Mesendoderm (in vitro differentiated cells): Measurements from ENCODE around the gene IL1RAPL1.

Source experiments
- DNase-seq: peaks from one replicate; pipeline ENCODE4 v3.0.0; 2013
- H2AK5ac ChIP-seq: 2 replicates; pipeline ENCODE4 v1.6.1; 2013; ENCODE audit warnings: low read length, inconsistent platforms
- H2BK120ac ChIP-seq: 2 replicates; pipeline ENCODE4 v1.6.1; 2013; ENCODE audit warnings: low read depth, mild to moderate bottlenecking, low read length, moderate library complexity, mixed read lengths
- H2BK15ac ChIP-seq: replicated peaks from 2 replicates; pipeline ENCODE4 v1.6.1; 2013; ENCODE audit warnings: low read depth, mild to moderate bottlenecking, moderate library complexity
- H2BK5ac ChIP-seq: 2 replicates; pipeline ENCODE4 v1.6.1; 2013; ENCODE audit warnings: low read length, inconsistent platforms
- H3K18ac ChIP-seq: 2 replicates; pipeline ENCODE4 v1.6.1; 2013; ENCODE audit warnings: mild to moderate bottlenecking, low read length, mixed read lengths
- H3K23ac ChIP-seq: one replicate; pipeline ENCODE4 v1.6.1; 2013; ENCODE audit warnings: low read length
- H3K27ac ChIP-seq: 2 replicates; pipeline ENCODE4 v1.5.1; 2013; ENCODE audit warnings: low read depth, mild to moderate bottlenecking, inconsistent platforms, low read length, moderate library complexity
- H3K27me3 ChIP-seq: 2 replicates; pipeline ENCODE4 v1.6.1; 2013; ENCODE audit warnings: low read length, control low read depth, mild to moderate bottlenecking, inconsistent platforms; ENCODE audit not compliant: insufficient read depth, poor library complexity
- H3K36me3 ChIP-seq: 2 replicates; pipeline ENCODE4 v1.6.1; 2013; ENCODE audit warnings: low read length, inconsistent platforms; ENCODE audit not compliant: control insufficient read depth, insufficient read depth
- H3K4ac ChIP-seq: one replicate; pipeline ENCODE4 v1.6.1; 2013; ENCODE audit warnings: low read depth, mild to moderate bottlenecking, low read length, moderate library complexity
- H3K4me1 ChIP-seq: 2 replicates; pipeline ENCODE4 v1.6.1; 2013; ENCODE audit warnings: low read depth, low read length, inconsistent platforms; ENCODE audit not compliant: control insufficient read depth
- H3K4me2 ChIP-seq: 2 replicates; pipeline ENCODE4 v1.6.1; 2013; ENCODE audit warnings: low read length
- H3K4me3 ChIP-seq: 2 replicates; pipeline ENCODE4 v1.5.1; 2013; ENCODE audit warnings: mild to moderate bottlenecking, low read length
- H3K56ac ChIP-seq: one replicate; pipeline ENCODE4 v1.6.1; 2013; ENCODE audit warnings: low read length
- H3K79me1 ChIP-seq: 2 replicates; pipeline ENCODE4 v1.6.1; 2013; ENCODE audit warnings: low read length, inconsistent platforms
- H3K79me2 ChIP-seq: 2 replicates; pipeline ENCODE4 v1.6.1; 2013; ENCODE audit warnings: mild to moderate bottlenecking, low read length; ENCODE audit not compliant: control insufficient read depth, insufficient read depth
- H3K9ac ChIP-seq: 2 replicates; pipeline ENCODE4 v1.6.1; 2013; ENCODE audit warnings: low read length, inconsistent platforms
- H4K5ac ChIP-seq: one replicate; pipeline ENCODE4 v1.6.1; 2013; ENCODE audit warnings: low read length
- H4K8ac ChIP-seq: one replicate; pipeline ENCODE4 v1.6.1; 2013; ENCODE audit warnings: low read depth, mild to moderate bottlenecking, control low read depth, low read length, moderate library complexity
- WGBS: extraction: QIAGEN DNeasy Blood & Tissue Kit; methylation state at CpG from one replicate; pipeline ENCODE4 v1.1.7; 2013; ENCODE audit warnings: low lambda C conversion rate, missing lambda C conversion rate; ENCODE audit not compliant: insufficient coverage; ENCODE audit errors: extremely low coverage; 5-methylcytosine and 5-hydroxymethylcytosine counted together

Gene IL1RAPL1

DNA sequence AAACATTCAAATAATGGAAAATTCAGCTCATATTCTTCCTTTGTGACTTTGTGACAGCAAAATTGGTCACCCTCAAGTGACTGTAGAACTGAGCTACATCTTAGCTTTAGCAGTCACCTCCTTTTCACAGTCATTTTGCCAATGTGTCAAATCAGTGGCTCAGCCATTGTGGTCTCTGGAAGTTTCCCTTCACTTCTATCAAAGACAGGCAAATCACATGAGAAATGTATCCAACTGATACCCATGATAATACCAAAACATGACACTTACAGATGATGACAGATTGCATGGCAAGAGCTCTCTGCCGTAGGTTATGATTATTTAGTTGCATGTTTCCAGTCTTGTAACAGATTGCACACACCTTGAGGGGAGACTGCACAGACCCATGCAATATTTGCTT is 1078.3 kb downstream of the IL1RAPL1 start:
- Histone ChIP-seq H3K4me3 (no peak overlapping the region), H3K4me2 (no peak overlapping the region), H3K56ac (no peak overlapping the region), H3K36me3 (no peaks in the 10 kb centered on the region), H3K9ac (no peak overlapping the region), H2AK5ac (no peak overlapping the region), H3K4ac (no peak overlapping the region), H3K79me2 (no peaks in the 10 kb centered on the region), H4K5ac (no peak overlapping the region), H2BK15ac (no peak overlapping the region), H3K27me3 (no peaks in the 10 kb centered on the region), H3K27ac (no peak overlapping the region), H3K18ac (no peak overlapping the region), H3K23ac (no peak overlapping the region), H4K8ac (no peak overlapping the region), H3K4me1 (no peaks in the 10 kb centered on the region), H2BK120ac (no peak overlapping the region), H3K79me1 (no peaks in the 10 kb centered on the region), H2BK5ac (no peak overlapping the region)
- DNase-seq, result no peak
- no CpG with 5 or more reads among the region's 1 CpG for WGBS

DNA sequence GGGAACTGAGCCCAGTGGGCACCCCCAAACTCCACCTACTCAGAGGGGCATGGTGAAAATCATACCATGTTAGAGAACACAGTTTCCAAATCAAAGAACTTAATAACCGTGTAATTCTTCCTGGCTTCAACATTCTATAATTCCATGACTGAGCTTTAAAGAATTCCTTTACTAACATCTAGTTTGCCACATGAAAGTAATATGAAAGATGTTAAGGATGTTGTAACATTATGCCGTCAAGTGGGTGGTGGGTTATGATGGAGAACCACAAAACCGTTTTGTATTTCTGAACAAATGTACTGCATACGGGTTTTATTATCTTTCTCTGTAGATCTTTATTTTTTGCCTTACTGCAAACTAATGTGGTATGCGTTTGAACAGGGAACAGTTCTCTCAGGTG is 1079.1 kb downstream of the IL1RAPL1 start:
- no peaks in the 10 kb centered on the region for H3K27me3 ChIP-seq
- WGBS, result no CpG with 5 or more reads among the region's 5 CpGs
- H3K9ac ChIP-seq, result no peak overlapping the region
- no peak overlapping the region for H3K4me3 ChIP-seq
- no peak overlapping the region for H4K8ac ChIP-seq
- no peak overlapping the region for H3K23ac ChIP-seq
- no peak overlapping the region for H3K56ac ChIP-seq
- no peaks in the 10 kb centered on the region for H3K79me1 ChIP-seq
- H3K36me3 ChIP-seq, result no peaks in the 10 kb centered on the region
- H3K4ac ChIP-seq, result no peak overlapping the region
- no peaks in the 10 kb centered on the region for H3K79me2 ChIP-seq
- no peaks in the 10 kb centered on the region for H3K4me1 ChIP-seq
- DNase-seq, result no peak
- H3K4me2 ChIP-seq, result no peak overlapping the region
- H2BK120ac ChIP-seq, result no peak overlapping the region
- no peak overlapping the region for H3K18ac ChIP-seq
- no peak overlapping the region for H4K5ac ChIP-seq
- no peak overlapping the region for H2BK5ac ChIP-seq
- H3K27ac ChIP-seq, result no peak overlapping the region
- H2AK5ac ChIP-seq, result no peak overlapping the region
- no peak overlapping the region for H2BK15ac ChIP-seq

DNA sequence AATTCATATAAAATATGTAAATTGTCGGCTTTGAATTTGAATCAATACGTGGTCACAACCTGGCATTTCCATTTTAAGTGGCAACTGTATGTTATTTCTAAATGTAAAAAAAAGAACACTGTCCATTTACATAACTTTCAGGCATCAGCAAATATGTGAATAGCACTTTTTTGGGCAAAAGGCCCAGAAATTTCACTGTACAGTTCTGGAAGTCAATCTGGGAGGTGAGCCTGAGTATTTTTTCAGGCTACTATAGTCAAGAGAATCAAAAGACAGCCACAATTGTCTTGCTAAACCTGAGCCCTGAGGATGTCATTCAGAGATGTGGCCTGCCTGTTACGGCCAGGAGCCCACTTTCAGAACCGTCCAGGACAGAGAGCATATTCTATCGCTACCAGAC is 1084.2 kb downstream of the IL1RAPL1 start:
- Histone ChIP-seq H3K4me1 (no peaks in the 10 kb centered on the region), H3K4me3 (no peak overlapping the region), H2BK15ac (no peak overlapping the region), H3K23ac (no peak overlapping the region), H3K36me3 (no peaks in the 10 kb centered on the region), H3K79me1 (no peaks in the 10 kb centered on the region), H3K79me2 (no peaks in the 10 kb centered on the region), H3K9ac (no peak overlapping the region), H4K8ac (no peak overlapping the region), H3K56ac (no peak overlapping the region), H3K27me3 (no peaks in the 10 kb centered on the region), H3K18ac (no peak overlapping the region), H2BK5ac (no peak overlapping the region), H3K4ac (no peak overlapping the region), H2BK120ac (no peak overlapping the region), H3K4me2 (no peak overlapping the region), H2AK5ac (no peak overlapping the region), H3K27ac (no peak overlapping the region), H4K5ac (no peak overlapping the region)
- WGBS, result no CpG with 5 or more reads among the region's 5 CpGs
- DNase-seq, result no peak

DNA sequence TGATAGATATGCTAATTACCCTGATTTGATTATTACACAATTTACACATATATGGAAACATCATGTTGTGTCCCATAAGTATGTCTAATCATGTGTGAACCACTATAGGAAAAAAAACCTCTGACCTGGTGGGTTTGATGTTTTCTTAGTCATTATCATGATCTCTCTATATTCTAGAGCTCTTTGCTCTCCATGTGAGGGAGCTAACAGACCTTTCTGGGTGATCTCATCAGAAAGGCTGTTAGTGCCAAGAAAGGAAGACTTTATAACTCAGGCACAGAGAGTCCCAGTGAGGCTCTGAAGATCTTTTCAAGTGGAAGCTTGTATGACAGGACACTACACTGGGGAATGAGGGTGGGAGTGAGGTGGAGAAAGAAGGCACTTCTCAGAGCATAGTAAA is 1100.4 kb downstream of the IL1RAPL1 start:
- Histone ChIP-seq H4K5ac (no peak overlapping the region), H3K27ac (no peak overlapping the region), H3K36me3 (no peaks in the 10 kb centered on the region), H3K4me2 (no peak overlapping the region), H2BK15ac (no peak overlapping the region), H3K27me3 (no peaks in the 10 kb centered on the region), H2BK120ac (no peak overlapping the region), H3K79me2 (no peaks in the 10 kb centered on the region), H4K8ac (no peak overlapping the region), H3K56ac (no peak overlapping the region), H3K4me3 (no peak overlapping the region), H3K79me1 (no peaks in the 10 kb centered on the region), H3K9ac (no peak overlapping the region), H3K4me1 (no peaks in the 10 kb centered on the region), H2BK5ac (no peak overlapping the region), H3K18ac (no peak overlapping the region), H3K23ac (no peak overlapping the region), H2AK5ac (no peak overlapping the region), H3K4ac (no peak overlapping the region)
- DNase-seq, result peak; percentile 16

DNA sequence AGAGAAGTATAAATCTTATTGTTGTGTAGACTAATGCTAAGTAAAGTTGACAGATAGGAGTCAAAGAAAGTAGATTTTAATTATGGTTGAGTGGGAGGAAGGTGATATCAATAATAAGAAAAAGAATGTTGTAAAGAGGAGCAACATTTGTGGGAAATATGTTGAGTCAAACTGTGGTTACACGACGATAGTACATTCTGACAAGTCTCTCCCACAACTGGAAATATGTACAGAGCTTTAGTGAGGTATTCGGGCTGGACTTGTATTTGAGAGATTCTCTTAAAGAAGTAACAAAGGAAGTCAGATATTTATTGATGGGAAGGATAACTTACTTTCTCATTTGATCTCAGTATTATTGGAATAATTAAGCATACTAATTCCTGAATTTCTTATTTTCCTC is 1102.8 kb downstream of the IL1RAPL1 start:
- no peak overlapping the region for H4K8ac ChIP-seq
- no peaks in the 10 kb centered on the region for H3K79me1 ChIP-seq
- H3K9ac ChIP-seq, result no peak overlapping the region
- no peak overlapping the region for H3K56ac ChIP-seq
- H3K4me1 ChIP-seq, result no peaks in the 10 kb centered on the region
- no peak overlapping the region for H3K4ac ChIP-seq
- H3K18ac ChIP-seq, result no peak overlapping the region
- DNase-seq, result no peak
- H3K27me3 ChIP-seq, result no peaks in the 10 kb centered on the region
- no peak overlapping the region for H3K27ac ChIP-seq
- no peak overlapping the region for H2BK120ac ChIP-seq
- H3K4me2 ChIP-seq, result no peak overlapping the region
- no CpG with 5 or more reads among the region's 3 CpGs for WGBS
- H2BK5ac ChIP-seq, result no peak overlapping the region
- no peak overlapping the region for H2BK15ac ChIP-seq
- H3K23ac ChIP-seq, result no peak overlapping the region
- H2AK5ac ChIP-seq, result no peak overlapping the region
- H3K36me3 ChIP-seq, result no peaks in the 10 kb centered on the region
- H3K79me2 ChIP-seq, result no peaks in the 10 kb centered on the region
- no peak overlapping the region for H4K5ac ChIP-seq
- no peak overlapping the region for H3K4me3 ChIP-seq

DNA sequence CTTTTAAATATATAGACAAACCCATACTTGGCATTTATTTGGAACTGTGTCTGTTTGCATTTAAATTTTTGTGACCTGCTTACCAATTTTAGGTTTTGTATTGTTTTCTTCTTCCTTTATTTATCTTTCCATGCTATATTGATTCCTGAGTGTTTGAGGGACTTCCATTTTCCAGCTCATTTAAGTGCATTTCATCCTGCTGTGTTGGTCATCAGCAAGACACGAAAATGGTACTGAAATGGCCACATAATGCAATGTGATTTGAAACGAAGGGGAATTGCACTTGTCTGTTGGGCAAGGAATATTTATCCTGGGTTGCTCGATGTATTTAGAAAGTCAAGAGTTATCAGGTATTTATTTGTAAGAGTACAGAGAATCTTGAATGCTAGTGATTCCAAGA is 1103.8 kb downstream of the IL1RAPL1 start:
- no peak overlapping the region for H2BK15ac ChIP-seq
- H2BK5ac ChIP-seq, result no peak overlapping the region
- H4K8ac ChIP-seq, result no peak overlapping the region
- no peak overlapping the region for H3K4me3 ChIP-seq
- H3K79me2 ChIP-seq, result no peaks in the 10 kb centered on the region
- H4K5ac ChIP-seq, result no peak overlapping the region
- no peaks in the 10 kb centered on the region for H3K4me1 ChIP-seq
- H3K27ac ChIP-seq, result no peak overlapping the region
- DNase-seq, result no peak
- H3K4me2 ChIP-seq, result no peak overlapping the region
- no peak overlapping the region for H3K23ac ChIP-seq
- H2BK120ac ChIP-seq, result no peak overlapping the region
- H3K79me1 ChIP-seq, result no peaks in the 10 kb centered on the region
- H3K36me3 ChIP-seq, result no peaks in the 10 kb centered on the region
- H3K56ac ChIP-seq, result no peak overlapping the region
- no peak overlapping the region for H2AK5ac ChIP-seq
- H3K4ac ChIP-seq, result no peak overlapping the region
- H3K27me3 ChIP-seq, result no peaks in the 10 kb centered on the region
- H3K18ac ChIP-seq, result no peak overlapping the region
- no CpG with 5 or more reads among the region's 3 CpGs for WGBS
- H3K9ac ChIP-seq, result no peak overlapping the region
